ENCODE data around the gene CTRL. TPM values are rescaled to one million over a fixed set of nuclear protein-coding genes. Genes with fewer than 3 reads are reported as not detected.
"Not testable (repeated sequence)": the region's sequence is repeated elsewhere in the genome, so short reads cannot be mapped to it uniquely, and the experiment has no call there.

The CTRL gene
- total and polyA plus RNA-seq, 12 donors = 0.09 to 4.6 (median 1.2) TPM; not detected in 1

DNA sequence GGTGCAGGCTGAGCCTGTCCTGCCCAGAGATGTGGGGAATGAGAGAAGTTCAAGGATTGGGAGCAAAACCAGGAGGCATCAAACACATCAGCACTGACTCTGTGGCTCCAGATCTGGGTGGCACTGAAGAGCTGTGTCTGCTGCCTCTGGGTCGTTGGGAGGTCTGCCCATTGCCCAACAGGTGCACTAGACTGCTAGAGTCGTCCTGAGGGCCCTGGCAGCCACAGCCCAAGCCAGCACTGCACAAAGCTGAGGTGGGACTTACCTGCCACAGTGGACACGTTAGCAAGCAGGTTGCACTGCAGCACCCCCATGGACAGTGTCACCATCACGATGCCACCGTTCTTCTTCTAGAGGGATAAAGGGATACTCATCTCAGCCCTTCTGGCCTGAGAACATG is 45.3 kb upstream of the CTRL start:
- intact Hi-C loops (cut with DNase I) = no loop called here
- no peak overlapping the region for H3K27ac ChIP-seq
- no peaks in the 10 kb centered on the region for H3K4me1 ChIP-seq (replicated peaks in 1 of 2)
- H3K27me3 ChIP-seq = no peaks in the 10 kb centered on the region
- no peak for DNase-seq
- 68 to 100% (median 80%) methylated on average over 1 to 5 of the region's 5 CpGs for WGBS, 4 donors
- H3K36me3 ChIP-seq (replicated peaks in 1 of 2) = no peaks in the 10 kb centered on the region
- no peak overlapping the region for H3K4me3 ChIP-seq
- H3K9me3 ChIP-seq (replicated peaks in 1 of 3) = no peaks in the 10 kb centered on the region
- TF ChIP-seq, protein P1, sequence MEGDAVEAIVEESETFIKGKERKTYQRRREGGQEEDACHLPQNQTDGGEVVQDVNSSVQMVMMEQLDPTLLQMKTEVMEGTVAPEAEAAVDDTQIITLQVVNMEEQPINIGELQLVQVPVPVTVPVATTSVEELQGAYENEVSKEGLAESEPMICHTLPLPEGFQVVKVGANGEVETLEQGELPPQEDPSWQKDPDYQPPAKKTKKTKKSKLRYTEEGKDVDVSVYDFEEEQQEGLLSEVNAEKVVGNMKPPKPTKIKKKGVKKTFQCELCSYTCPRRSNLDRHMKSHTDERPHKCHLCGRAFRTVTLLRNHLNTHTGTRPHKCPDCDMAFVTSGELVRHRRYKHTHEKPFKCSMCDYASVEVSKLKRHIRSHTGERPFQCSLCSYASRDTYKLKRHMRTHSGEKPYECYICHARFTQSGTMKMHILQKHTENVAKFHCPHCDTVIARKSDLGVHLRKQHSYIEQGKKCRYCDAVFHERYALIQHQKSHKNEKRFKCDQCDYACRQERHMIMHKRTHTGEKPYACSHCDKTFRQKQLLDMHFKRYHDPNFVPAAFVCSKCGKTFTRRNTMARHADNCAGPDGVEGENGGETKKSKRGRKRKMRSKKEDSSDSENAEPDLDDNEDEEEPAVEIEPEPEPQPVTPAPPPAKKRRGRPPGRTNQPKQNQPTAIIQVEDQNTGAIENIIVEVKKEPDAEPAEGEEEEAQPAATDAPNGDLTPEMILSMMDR (IDR thresholded peaks at IDR 0.05) = no peak
- TF ChIP-seq POLR2A (IDR thresholded peaks at IDR 0.05) = no peak

DNA sequence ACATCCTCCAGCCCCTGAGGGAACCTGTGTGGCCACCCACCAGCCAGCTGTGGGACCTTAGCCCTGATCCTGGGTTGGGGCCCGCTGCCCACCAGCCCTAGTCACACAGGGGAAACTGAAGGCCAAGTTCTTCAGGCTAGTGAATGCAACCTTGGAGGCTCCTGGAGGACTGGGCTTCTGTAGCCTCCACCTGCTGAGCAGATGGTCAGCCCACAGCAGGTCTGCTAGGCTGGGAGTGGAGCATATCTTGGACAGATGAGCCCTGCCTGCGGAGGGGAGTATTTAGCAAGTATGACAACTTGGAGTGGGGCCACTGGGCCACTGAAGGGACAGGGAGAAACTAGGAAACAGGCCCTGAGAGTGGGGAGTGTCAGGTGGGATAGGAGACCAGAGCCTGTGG is 44.5 kb upstream of the CTRL start:
- intact Hi-C loops (cut with DNase I) = no loop called here
- no peak for TF ChIP-seq POLR2A (IDR thresholded peaks at IDR 0.05)
- TF ChIP-seq, protein P1 (IDR thresholded peaks at IDR 0.05) = no peak
- DNase-seq = no peak

DNA sequence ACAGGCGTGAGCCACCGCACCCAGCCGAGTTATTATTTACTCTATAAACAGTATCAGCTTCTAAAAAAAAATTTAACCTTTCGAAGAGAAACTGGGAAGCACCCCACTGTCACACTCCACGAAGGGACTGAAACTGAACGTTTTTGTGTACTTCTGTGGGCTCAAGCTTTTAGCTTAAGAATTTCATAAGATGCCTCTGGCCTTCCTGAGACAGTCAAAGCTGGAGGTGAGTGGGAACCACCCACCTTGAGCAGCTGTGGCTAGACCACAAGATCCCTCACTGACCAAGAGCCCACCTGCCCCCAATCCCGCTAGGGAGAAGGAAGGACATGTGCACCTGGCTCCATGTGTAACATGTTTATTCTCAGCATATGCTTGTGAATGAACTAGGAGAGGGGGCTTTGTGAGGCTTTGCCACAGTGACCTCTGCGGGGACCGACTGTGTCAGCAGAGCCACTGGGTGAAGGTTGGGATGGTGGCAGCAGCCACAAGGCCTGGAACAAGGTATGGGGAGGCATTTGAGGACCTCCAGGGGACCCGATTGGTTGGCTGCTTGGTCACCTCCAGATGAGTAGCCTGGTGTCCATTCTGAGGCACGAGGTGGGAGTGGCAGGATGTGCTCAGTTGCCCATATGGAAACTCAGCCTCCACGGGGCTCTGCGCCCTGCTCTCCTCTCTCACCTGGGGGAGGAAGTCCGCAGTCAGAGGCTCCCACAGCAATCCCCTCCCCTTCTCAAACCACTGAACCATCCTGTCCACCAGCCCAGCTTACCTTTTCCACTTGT is 43.9 kb upstream of the CTRL start:
- H3K4me3 ChIP-seq = no peak overlapping the region
- TF ChIP-seq, protein P1 (IDR thresholded peaks at IDR 0.05) = no peak
- TF ChIP-seq POLR2A (IDR thresholded peaks at IDR 0.05) = no peak
- H3K4me1 ChIP-seq (replicated peaks in 1 of 2) = no peaks in the 10 kb centered on the region
- no peak overlapping the region for H3K27ac ChIP-seq
- no peak for DNase-seq
- no peaks in the 10 kb centered on the region for H3K36me3 ChIP-seq (replicated peaks in 1 of 2)
- H3K9me3 ChIP-seq (replicated peaks in 1 of 3) = no peaks in the 10 kb centered on the region
- no peaks in the 10 kb centered on the region for H3K27me3 ChIP-seq
- intact Hi-C loops (cut with DNase I) = no loop called here
- WGBS, 4 donors = 79 to 84% (median 82%) methylated on average over 12 to 14 of the region's 14 CpGs

More for the DNA sequence above, 44.5 kb upstream of the CTRL start:
- no peaks in the 10 kb centered on the region for H3K27me3 ChIP-seq
- no peaks in the 10 kb centered on the region for H3K36me3 ChIP-seq (replicated peaks in 1 of 2)
- no peaks in the 10 kb centered on the region for H3K4me1 ChIP-seq (replicated peaks in 1 of 2)
- WGBS, 4 donors = 60 to 100% (median 95%) methylated on average over 1 to 2 of the region's 2 CpGs
- no peaks in the 10 kb centered on the region for H3K9me3 ChIP-seq (replicated peaks in 1 of 3)
- no peak overlapping the region for H3K4me3 ChIP-seq
- no peak overlapping the region for H3K27ac ChIP-seq

DNA sequence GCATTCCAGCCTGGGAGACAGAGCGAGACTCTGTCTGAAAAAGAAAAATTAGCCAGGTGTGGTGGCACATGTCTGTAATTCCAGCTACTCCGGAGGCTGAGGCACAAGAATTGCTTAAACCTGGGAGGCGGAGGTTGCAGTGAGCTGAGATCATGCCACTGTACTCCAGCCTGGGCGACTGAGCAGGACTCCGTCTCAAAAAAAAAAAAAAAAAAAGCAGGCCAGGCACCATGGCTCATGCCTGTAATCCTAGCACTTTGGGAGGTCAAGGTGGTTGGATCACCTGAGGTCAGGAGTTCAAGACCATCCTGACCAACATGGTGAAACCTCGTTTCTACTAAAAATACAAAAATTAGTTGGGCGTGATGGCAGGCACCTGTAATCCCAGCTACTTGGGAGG is 40.6 kb upstream of the CTRL start:
- intact Hi-C loops (cut with DNase I); H3K36me3 ChIP-seq (replicated peaks in 1 of 2); H3K27me3 ChIP-seq; H3K9me3 ChIP-seq (replicated peaks in 1 of 3); H3K27ac ChIP-seq; DNase-seq; H3K4me1 ChIP-seq (replicated peaks in 1 of 2); H3K4me3 ChIP-seq: not testable (repeated sequence)
- WGBS, 4 donors = 81 to 92% (median 87%) methylated on average over 7 of the region's 7 CpGs

DNA sequence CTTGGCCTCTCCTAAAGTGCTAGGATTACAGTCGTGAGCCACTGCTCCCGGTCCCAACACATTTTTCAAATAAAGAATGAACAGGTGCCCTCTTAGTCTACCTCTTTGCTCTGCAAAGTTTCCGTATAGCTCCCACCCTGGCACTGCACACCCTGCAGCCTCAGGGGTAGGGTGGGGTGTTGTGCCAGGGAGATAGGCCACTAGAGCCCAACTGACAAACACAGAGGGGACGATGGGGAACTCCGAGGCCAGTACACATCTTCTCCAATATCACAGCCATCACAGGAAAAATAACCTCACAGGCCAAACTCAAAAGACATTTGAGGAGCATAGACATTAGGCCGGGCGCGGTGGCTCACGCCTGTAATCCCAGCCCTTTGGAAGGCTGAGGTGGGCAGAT is 39.4 kb upstream of the CTRL start:
- Histone ChIP-seq H3K4me1 (replicated peaks in 1 of 2) (peaks cover 15 to 18% of the 10 kb centered on the region in 2 donors), H3K9me3 (replicated peaks in 1 of 3) (no peaks in the 10 kb centered on the region), H3K36me3 (replicated peaks in 1 of 2) (no peaks in the 10 kb centered on the region), H3K27me3 (no peaks in the 10 kb centered on the region), H3K27ac (no peak overlapping the region), H3K4me3 (no peak overlapping the region)
- no peak for DNase-seq
- intact Hi-C loops (cut with DNase I) = no loop called here
- no peak for TF ChIP-seq POLR2A (IDR thresholded peaks at IDR 0.05)
- TF ChIP-seq, protein P1 (IDR thresholded peaks at IDR 0.05) = no peak
- 92 to 96% (median 94%) methylated on average over 9 of the region's 9 CpGs for WGBS, 4 donors

Data from adrenal gland (tissue), 12 donors.